Ovary (tissue), 9 donors: ENCODE measurements around the gene PMM2. TPM values are rescaled to one million over a fixed set of nuclear protein-coding genes. Genes with fewer than 3 reads are reported as not detected.

Experiments used
- DNase-seq, 5 donors: peaks; one replicate each; pipeline ENCODE4 v3.0.0-alpha.2; 2019 to 2020
- H3K27ac ChIP-seq, 2 donors: fragments of 200-600 bp; one replicate each; pipeline versions ENCODE4 v1.5.1 to v1.8.0; 2019 to 2022
- H3K27me3 ChIP-seq: fragments of 200-600 bp; one replicate; pipeline ENCODE4 v1.8.0; 2022
- H3K36me3 ChIP-seq: fragments of 200-600 bp; sonication (generic); one replicate; pipeline ENCODE4 v1.5.1; 2019
- H3K4me1 ChIP-seq: one replicate; pipeline ENCODE4 v1.8.1; 2013; ENCODE audit warnings: mild to moderate bottlenecking, moderate library complexity; ENCODE audit not compliant: insufficient read depth
- H3K4me3 ChIP-seq: fragments of 200-600 bp; sonication (generic); one replicate; pipeline ENCODE4 v1.5.1; 2017
- H3K9me3 ChIP-seq, 2 donors: fragments of 200-600 bp in 1 of 2; sonication (generic) in 1 of 2; one replicate each; pipeline versions ENCODE4 v1.5.1 to v1.8.1; 2013 to 2019; ENCODE audit warnings: mild to moderate bottlenecking in 1 of 2, moderate library complexity in 1 of 2
- EP300 ChIP-seq: sonication (generic); formaldehyde crosslinking; IDR thresholded peaks from one replicate; pipeline ENCODE4 v1.6.1; 2017; ENCODE audit warnings: antibody characterized with exemption
- POLR2A ChIP-seq: fragments of 450-650 bp; IDR thresholded peaks from one replicate; pipeline ENCODE4 v1.6.1; 2017; ENCODE audit warnings: antibody characterized with exemption, mild to moderate bottlenecking, moderate library complexity
- WGBS, 3 donors: extraction: QIAGEN DNeasy Blood & Tissue Kit in 1 of 3; methylation state at CpG; one replicate each; pipeline versions ENCODE4 v1.1.5 to v1.1.7; 2013 to 2017; 5-methylcytosine and 5-hydroxymethylcytosine counted together
- intact Hi-C, 4 donors: fragments of 100-400 bp; cut with DNase I; formaldehyde crosslinking; loops; one replicate each; pipeline versions ENCODE4 v1.11.0 to v1.15.1; 2022 to 2023
- polyA plus RNA-seq, 2 donors: library from polyadenylated mRNA; stranded (reverse); fragments of 200-250 nt in 1 of 2; fragments of 350-450 nt in 1 of 2; fragmentation: Illumina TruSeq in 1 of 2; extraction: RNeasy Lipid Tissue Mini Kit (QIAGEN cat#74804) in 1 of 2; gene quantifications; one replicate each; pipeline ENCODE4 v1.2.3, GENCODE V29; 2013 to 2014
- total RNA-seq, 7 donors: library from RNA; depleted of rRNA in 2 of 7; stranded (reverse); fragments of >200 nt in 2 of 7; fragmentation: NEBNext Ultra II Directional in 3 of 7; extraction: Animal tissue kit (Norgen Biotek cat#: 25700) in 3 of 7; gene quantifications; one replicate each; pipeline versions ENCODE4 v1.1.0 to v1.2.4, GENCODE V29; 2016 to 2023
- TF ChIP-seq, protein P1 (sequence below), 3 donors: fragments of 450-650 bp in 2 of 3; fragments of 200-600 bp in 1 of 3; IDR thresholded peaks; one replicate each; pipeline versions ENCODE4 v1.5.1 to v1.8.0; 2016 to 2022; ENCODE audit warnings: antibody characterized with exemption in 3 of 3, mild to moderate bottlenecking in 1 of 3
- donor health status: DM: no; HTN: no; CAD: no; lungs with moderate emphysema.
- donor health status: DM: no; HTN: no; CAD: no.
- donor health status: Bipolar disorder and iron deficiency.
- donor health status: DM: yes; HTN: yes; CAD: no.
- donor health status: DM: no; HTN: no; CAD: no.
- donor health status: DM: yes; HTN: yes; CAD: no.

PMM2 gene
- total and polyA plus RNA-seq, 9 donors = 9.6 to 38.6 (median 23.1) TPM

DNA sequence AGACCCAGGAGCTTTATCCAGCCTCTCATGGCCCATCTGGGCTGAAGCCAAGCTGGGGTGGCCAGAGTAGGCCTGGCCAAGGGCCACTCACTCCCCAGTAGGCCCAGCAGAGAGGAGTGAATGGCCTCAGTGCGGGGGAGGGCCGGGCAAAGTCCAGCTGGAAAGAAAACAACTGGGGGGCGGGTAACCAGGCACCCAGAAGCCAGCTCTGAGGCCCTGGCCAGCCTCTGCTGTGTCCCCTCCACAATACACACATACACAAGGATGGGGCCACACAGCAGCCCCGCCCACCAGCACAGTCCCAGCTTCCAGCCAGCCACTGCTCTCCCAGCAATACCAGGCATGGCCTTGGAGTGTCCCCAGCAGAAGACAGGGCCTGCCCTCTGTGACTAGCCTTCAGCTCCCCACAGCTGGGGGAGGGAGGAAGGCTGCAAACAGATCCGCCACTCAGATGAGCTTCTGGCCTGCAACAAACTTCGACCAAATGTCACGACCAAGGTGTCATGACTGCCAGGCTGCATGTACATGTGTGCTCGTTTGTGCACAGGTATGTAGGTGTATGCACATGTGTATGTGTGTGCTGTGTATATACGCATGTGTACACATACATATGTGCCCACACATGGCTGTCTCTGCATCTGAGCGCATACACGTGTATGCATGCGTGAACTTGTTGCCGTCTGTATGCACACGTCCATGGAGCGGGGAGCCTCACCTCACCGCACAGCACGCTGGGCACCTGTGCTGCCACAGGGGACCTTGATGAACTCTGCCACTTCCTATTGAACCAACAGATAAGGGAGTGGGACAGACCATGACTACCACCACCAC, 66.2 kb downstream of the PMM2 start:
- intact Hi-C loops = no loop called here
- no peak overlapping the region for H3K4me3 ChIP-seq
- WGBS, 3 donors = 56 to 70% (median 67%) methylated on average over 17 of the region's 17 CpGs
- H3K27ac ChIP-seq = peak overlapping the region in 1 of 2 donors; percentile 19
- H3K4me1 ChIP-seq = peaks cover 29% of the 10 kb centered on the region
- no peaks in the 10 kb centered on the region for H3K36me3 ChIP-seq
- peak in 1 of 5 donors; percentile 60 for DNase-seq
- TF ChIP-seq EP300 (no peak), POLR2A (no peak)
- TF ChIP-seq, protein P1, sequence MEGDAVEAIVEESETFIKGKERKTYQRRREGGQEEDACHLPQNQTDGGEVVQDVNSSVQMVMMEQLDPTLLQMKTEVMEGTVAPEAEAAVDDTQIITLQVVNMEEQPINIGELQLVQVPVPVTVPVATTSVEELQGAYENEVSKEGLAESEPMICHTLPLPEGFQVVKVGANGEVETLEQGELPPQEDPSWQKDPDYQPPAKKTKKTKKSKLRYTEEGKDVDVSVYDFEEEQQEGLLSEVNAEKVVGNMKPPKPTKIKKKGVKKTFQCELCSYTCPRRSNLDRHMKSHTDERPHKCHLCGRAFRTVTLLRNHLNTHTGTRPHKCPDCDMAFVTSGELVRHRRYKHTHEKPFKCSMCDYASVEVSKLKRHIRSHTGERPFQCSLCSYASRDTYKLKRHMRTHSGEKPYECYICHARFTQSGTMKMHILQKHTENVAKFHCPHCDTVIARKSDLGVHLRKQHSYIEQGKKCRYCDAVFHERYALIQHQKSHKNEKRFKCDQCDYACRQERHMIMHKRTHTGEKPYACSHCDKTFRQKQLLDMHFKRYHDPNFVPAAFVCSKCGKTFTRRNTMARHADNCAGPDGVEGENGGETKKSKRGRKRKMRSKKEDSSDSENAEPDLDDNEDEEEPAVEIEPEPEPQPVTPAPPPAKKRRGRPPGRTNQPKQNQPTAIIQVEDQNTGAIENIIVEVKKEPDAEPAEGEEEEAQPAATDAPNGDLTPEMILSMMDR (IDR thresholded peaks at IDR 0.05) = no peak
- no peaks in the 10 kb centered on the region for H3K27me3 ChIP-seq
- H3K9me3 ChIP-seq = no peaks in the 10 kb centered on the region

- DNase-seq = no peak
- WGBS, 3 donors = 44 to 46% (median 45%) methylated on average over 13 of the region's 13 CpGs
- Histone ChIP-seq H3K27me3 (no peaks in the 10 kb centered on the region), H3K27ac (peak overlapping the region in 1 of 2 donors; percentile 17), H3K4me1 (peaks cover 29% of the 10 kb centered on the region), H3K36me3 (no peaks in the 10 kb centered on the region), H3K9me3 (no peaks in the 10 kb centered on the region), H3K4me3 (no peak overlapping the region)
- no peak for TF ChIP-seq EP300
- intact Hi-C loops = loop anchor here in 1 of 4 donors (5.0 kb wide), 1 partner anchor 243 kb away; no protein-coding TSS in a partner anchor
Measured at GRCh38 chr16:8864480-8865110, 67.0 kb downstream of the PMM2 start.

GRCh38 chr16:8865145-8865882, 67.7 kb downstream of the PMM2 start:
- Histone ChIP-seq H3K27me3 (no peaks in the 10 kb centered on the region), H3K27ac (peak overlapping the region in 1 of 2 donors; percentile 17), H3K4me1 (peaks cover 27% of the 10 kb centered on the region), H3K36me3 (no peaks in the 10 kb centered on the region), H3K4me3 (no peak overlapping the region), H3K9me3 (no peaks in the 10 kb centered on the region)
- intact Hi-C loops = loop anchor here in 1 of 4 donors (5.0 kb wide), 1 partner anchor 242 kb away; no protein-coding TSS in a partner anchor
- TF ChIP-seq EP300 (no peak), POLR2A (no peak)
- TF ChIP-seq, protein P1 (IDR thresholded peaks at IDR 0.05) = no peak
- 78 to 85% (median 80%) methylated on average over 14 of the region's 14 CpGs for WGBS, 3 donors
- DNase-seq = no peak

DNA sequence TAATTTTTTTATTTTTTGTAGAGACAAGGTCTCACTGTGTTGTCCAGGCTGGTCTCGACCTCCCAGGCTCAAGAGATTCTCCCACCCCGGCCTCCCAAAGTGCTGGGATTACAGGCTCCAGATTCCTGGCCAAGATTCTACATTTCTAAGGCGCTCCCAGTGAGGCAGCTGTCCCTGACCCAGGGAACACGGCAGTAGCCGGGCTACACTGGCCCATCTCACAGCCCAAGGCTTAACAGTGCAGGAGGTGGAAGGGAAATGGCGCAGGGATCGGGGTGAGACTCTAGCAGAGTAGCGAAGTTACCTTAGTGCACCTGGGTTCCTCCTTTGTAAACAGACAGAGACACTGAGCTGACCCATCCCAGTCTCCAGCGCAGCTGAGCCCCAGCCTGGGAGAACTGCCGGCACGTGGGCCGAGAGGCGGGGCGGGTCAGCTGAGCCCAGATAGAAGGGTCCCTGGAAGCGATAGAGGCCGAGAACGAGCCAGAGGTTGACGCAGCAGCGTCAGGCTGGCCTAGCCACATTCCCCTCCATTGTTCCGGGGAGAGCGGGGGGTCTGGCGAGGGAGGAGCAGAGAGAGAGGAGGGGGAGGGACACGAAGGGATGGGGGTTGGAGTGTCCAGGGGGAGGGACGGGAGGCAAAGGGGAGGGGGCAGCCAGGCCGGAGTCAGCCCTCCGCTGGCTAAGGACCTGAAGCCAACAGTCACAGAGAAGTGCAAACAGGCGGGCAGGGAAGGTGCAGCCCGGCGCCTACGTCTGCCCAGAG, 68.7 kb downstream of the PMM2 start:
- intact Hi-C loops = loop anchor here in 1 of 4 donors (5.0 kb wide), 1 partner anchor 241 kb away; no protein-coding TSS in a partner anchor
- peak; percentile 78 to 84 (median 80) for DNase-seq
- TF ChIP-seq, protein P1 (IDR thresholded peaks at IDR 0.05) = no peak
- TF ChIP-seq EP300 (no peak), POLR2A (peak; percentile 53)
- peak overlapping the region; percentile 77 to 88 for H3K27ac ChIP-seq
- H3K27me3 ChIP-seq = no peaks in the 10 kb centered on the region
- 6 to 15% (median 8%) methylated on average over 28 to 30 of the region's 30 CpGs for WGBS, 3 donors
- H3K4me1 ChIP-seq = peaks cover 25% of the 10 kb centered on the region
- H3K9me3 ChIP-seq = no peaks in the 10 kb centered on the region
- peak overlapping the region; percentile 81 for H3K4me3 ChIP-seq
- H3K36me3 ChIP-seq = no peaks in the 10 kb centered on the region
